Tongue (tissue), 2 donors: ENCODE measurements around the gene PINK1. TPM values are rescaled to one million over a fixed set of nuclear protein-coding genes. Genes with fewer than 3 reads are reported as not detected.

ENCODE experiments used
- DNase-seq: peaks from one replicate; pipeline ENCODE4 v3.0.0-alpha.2; 2015
- total RNA-seq: library from RNA; depleted of rRNA; stranded (reverse); fragments of >200 nt; gene quantifications from one replicate; pipeline ENCODE4 v1.2.3, GENCODE V29; 2014

The PINK1 gene
- total RNA-seq, 1 donor from 2014 or later = 59.7 TPM

GRCh38 chr1:20611652-20612051, 21.6 kb upstream of the PINK1 start:
- no peak for DNase-seq

- no peak for DNase-seq
Measured at GRCh38 chr1:20612221-20612746, 21.0 kb upstream of the PINK1 start.

GRCh38 chr1:20614131-20614579, 19.1 kb upstream of the PINK1 start:
- no peak for DNase-seq

GRCh38 chr1:20615946-20616846, 17.1 kb upstream of the PINK1 start:
- DNase-seq = no peak

- DNase-seq = no peak
Measured at GRCh38 chr1:20616847-20617487, 16.3 kb upstream of the PINK1 start.

- DNase-seq = no peak
Measured at GRCh38 chr1:20618550-20618949, 14.7 kb upstream of the PINK1 start.

GRCh38 chr1:20619999-20620398, 13.3 kb upstream of the PINK1 start:
- DNase-seq = no peak

- no peak for DNase-seq
Measured at GRCh38 chr1:20621012-20621411, 12.2 kb upstream of the PINK1 start.

- DNase-seq = no peak
Measured at GRCh38 chr1:20624709-20625108, 8.5 kb upstream of the PINK1 start.

GRCh38 chr1:20625176-20626097, 7.8 kb upstream of the PINK1 start:
- no peak for DNase-seq

GRCh38 chr1:20626098-20626427, 7.2 kb upstream of the PINK1 start:
- DNase-seq = no peak

- no peak for DNase-seq
Measured at GRCh38 chr1:20626524-20626923, 6.7 kb upstream of the PINK1 start.

- DNase-seq = no peak
Measured at GRCh38 chr1:20630729-20631128, 2.5 kb upstream of the PINK1 start.

- no peak for DNase-seq
Measured at GRCh38 chr1:20632386-20632785, 872 bp upstream of the PINK1 start.

GRCh38 chr1:20634065-20634593, 871 bp downstream of the PINK1 start:
- DNase-seq = no peak

- DNase-seq = peak; percentile 45
Measured at GRCh38 chr1:20634594-20635084, 1.4 kb downstream of the PINK1 start.

- no peak for DNase-seq
Measured at GRCh38 chr1:20636785-20637347, 3.6 kb downstream of the PINK1 start.

GRCh38 chr1:20640183-20640597, 6.9 kb downstream of the PINK1 start:
- DNase-seq = peak; percentile 76

- no peak for DNase-seq
Measured at GRCh38 chr1:20641975-20642374, 8.7 kb downstream of the PINK1 start.

GRCh38 chr1:20643080-20643479, 9.8 kb downstream of the PINK1 start:
- DNase-seq = no peak

- no peak for DNase-seq
Measured at GRCh38 chr1:20644416-20644815, 11.2 kb downstream of the PINK1 start.

GRCh38 chr1:20645414-20645813, 12.2 kb downstream of the PINK1 start:
- DNase-seq = no peak
